NCI-H1436 treated with DMSO at 0.1 percent for 48 hours (cell line): ENCODE measurements around the gene TRIM66.

Experiments used
- DNase-seq: peaks from one replicate; lab custom pipeline; 2025; lab: John Stamatoyannopoulos, UW

Gene TRIM66

DNA sequence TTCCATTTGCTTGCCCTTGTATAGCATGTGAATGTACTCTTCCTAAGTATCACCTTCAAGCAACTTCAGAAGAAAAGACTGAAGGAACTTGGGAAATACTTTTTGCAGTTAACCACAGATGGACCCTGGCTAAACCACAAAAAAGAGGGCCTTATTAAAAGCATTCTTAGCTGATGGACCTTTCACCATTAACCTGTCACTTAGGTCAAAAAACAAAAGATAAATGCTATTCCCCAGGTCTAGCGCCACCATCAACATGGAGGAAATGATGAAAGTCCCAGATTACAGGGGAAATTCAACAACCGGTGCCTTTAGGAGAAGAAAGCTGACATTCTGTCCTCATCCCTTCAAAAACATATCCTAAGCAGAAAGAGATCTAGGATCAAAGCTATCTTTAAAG, 117.9 kb downstream of the TRIM66 start:
- no peak for DNase-seq
